GM19463 (cell line): Measurements from ENCODE around the gene NSG1.
A peak's percentile ranks its signal among the peaks of the same experiment; 100 is the strongest.
"Not testable (repeated sequence)": the region's sequence is repeated elsewhere in the genome, so short reads cannot be mapped to it uniquely, and the experiment has no call there.

ENCODE experiments used
- ATAC-seq: cut with Tn5 transposase; IDR thresholded peaks from one replicate; pipeline ENCODE4 v1.9.1; 2021; ENCODE audit warnings: mild to moderate bottlenecking, moderate library complexity; ENCODE audit not compliant: unreplicated experiment

Gene NSG1

GRCh38 chr4:4386736-4387392 is at the start of gene NSG1:
Gene NSG1, plus strand, starts transcription at chr4:4387102. Its CDS starts 528 bp downstream, at chr4:4387630.
- peak; percentile 40 for ATAC-seq

- no peak for ATAC-seq
Observed at GRCh38 chr4:4338210-4339001, 48.5 kb upstream of the NSG1 start.

GRCh38 chr4:4339504-4340085 is 47.3 kb upstream of the NSG1 start:
- ATAC-seq, result no peak

- peak; percentile 28 for ATAC-seq
Observed at GRCh38 chr4:4341861-4342650, 44.8 kb upstream of the NSG1 start.

GRCh38 chr4:4343038-4343437 is 43.9 kb upstream of the NSG1 start:
- no peak for ATAC-seq

GRCh38 chr4:4344915-4345527 is 41.9 kb upstream of the NSG1 start:
- peak; percentile 81 for ATAC-seq

GRCh38 chr4:4347585-4347984 is 39.3 kb upstream of the NSG1 start:
- no peak for ATAC-seq

GRCh38 chr4:4348585-4348984 is 38.3 kb upstream of the NSG1 start:
- ATAC-seq, result not testable (repeated sequence)

- ATAC-seq, result no peak
Observed at GRCh38 chr4:4349867-4350266, 37.0 kb upstream of the NSG1 start.

- ATAC-seq, result no peak
Observed at GRCh38 chr4:4350909-4351308, 36.0 kb upstream of the NSG1 start.

- no peak for ATAC-seq
Observed at GRCh38 chr4:4355302-4355701, 31.6 kb upstream of the NSG1 start.

- ATAC-seq, result no peak
Observed at GRCh38 chr4:4356106-4357041, 30.5 kb upstream of the NSG1 start.

- no peak for ATAC-seq
Observed at GRCh38 chr4:4358093-4358854, 28.6 kb upstream of the NSG1 start.

- no peak for ATAC-seq
Observed at GRCh38 chr4:4361883-4362282, 25.0 kb upstream of the NSG1 start.

GRCh38 chr4:4362991-4363697 is 23.8 kb upstream of the NSG1 start:
- ATAC-seq, result no peak

- no peak for ATAC-seq
Observed at GRCh38 chr4:4364061-4364460, 22.8 kb upstream of the NSG1 start.

GRCh38 chr4:4364486-4365208 is 22.3 kb upstream of the NSG1 start:
- ATAC-seq, result no peak
